Ascending aorta (tissue), 2 donors: ENCODE results near the gene NAV2. TPM values are rescaled to one million over a fixed set of nuclear protein-coding genes. Genes with fewer than 3 reads are reported as not detected.

Experiments
- DNase-seq, 2 donors: peaks; one replicate each; pipeline ENCODE4 v3.0.0-alpha.2; 2019; ENCODE audit warnings: low spot score in 2 of 2
- H3K27ac ChIP-seq, 2 donors: fragments of 200-600 bp; sonication (generic); one replicate each; pipeline ENCODE4 v1.5.1; 2016 to 2017; ENCODE audit warnings: mild to moderate bottlenecking in 1 of 2
- H3K27me3 ChIP-seq: fragments of 200-600 bp; sonication (generic); one replicate; pipeline ENCODE4 v1.5.1; 2017
- H3K36me3 ChIP-seq, 2 donors: fragments of 200-600 bp; sonication (generic); one replicate each; pipeline ENCODE4 v1.5.1; 2016
- H3K4me1 ChIP-seq, 2 donors: fragments of 200-600 bp; sonication (generic); one replicate each; pipeline ENCODE4 v1.5.1; 2016 to 2017; ENCODE audit warnings: mild to moderate bottlenecking in 1 of 2
- H3K4me3 ChIP-seq, 2 donors: fragments of 200-600 bp; sonication (generic); one replicate each; pipeline ENCODE4 v1.5.1; 2016 to 2017; ENCODE audit warnings: mild to moderate bottlenecking in 1 of 2
- H3K9me3 ChIP-seq, 2 donors: fragments of 200-600 bp; sonication (generic); one replicate each; pipeline ENCODE4 v1.5.1; 2016
- intact Hi-C: fragments of 100-400 bp; cut with DNase I; formaldehyde crosslinking; loops from one replicate; pipeline ENCODE4 v1.15.1; 2023
- total RNA-seq: library from RNA; depleted of rRNA; stranded (reverse); fragments of >200 nt; gene quantifications from one replicate; pipeline ENCODE4 v1.1.0, GENCODE V29; 2016
- TF ChIP-seq, protein P1 (sequence below), 3 experiments: fragments of 200-600 bp in 2 of 3; fragments of 450-650 bp in 1 of 3; sonication (generic) in 2 of 3; IDR thresholded peaks; one replicate each; pipeline ENCODE4 v1.5.1; 2016 to 2019; ENCODE audit warnings: antibody characterized with exemption in 3 of 3, mild to moderate bottlenecking in 1 of 3, moderate library complexity in 1 of 3

NAV2 gene
- total RNA-seq, 1 donor from 2014 or later = 62.6 TPM

GRCh38 chr11:20099527-20099926 is 386.9 kb downstream of the NAV2 start:
- H3K27ac ChIP-seq = peak overlapping the region; percentile 2 to 88
- intact Hi-C loops = no loop called here
- peaks cover 73 to 97% of the 10 kb centered on the region in 2 donors for H3K36me3 ChIP-seq
- DNase-seq = no peak
- no peaks in the 10 kb centered on the region for H3K27me3 ChIP-seq
- H3K4me3 ChIP-seq = no peak overlapping the region
- TF ChIP-seq, protein P1, sequence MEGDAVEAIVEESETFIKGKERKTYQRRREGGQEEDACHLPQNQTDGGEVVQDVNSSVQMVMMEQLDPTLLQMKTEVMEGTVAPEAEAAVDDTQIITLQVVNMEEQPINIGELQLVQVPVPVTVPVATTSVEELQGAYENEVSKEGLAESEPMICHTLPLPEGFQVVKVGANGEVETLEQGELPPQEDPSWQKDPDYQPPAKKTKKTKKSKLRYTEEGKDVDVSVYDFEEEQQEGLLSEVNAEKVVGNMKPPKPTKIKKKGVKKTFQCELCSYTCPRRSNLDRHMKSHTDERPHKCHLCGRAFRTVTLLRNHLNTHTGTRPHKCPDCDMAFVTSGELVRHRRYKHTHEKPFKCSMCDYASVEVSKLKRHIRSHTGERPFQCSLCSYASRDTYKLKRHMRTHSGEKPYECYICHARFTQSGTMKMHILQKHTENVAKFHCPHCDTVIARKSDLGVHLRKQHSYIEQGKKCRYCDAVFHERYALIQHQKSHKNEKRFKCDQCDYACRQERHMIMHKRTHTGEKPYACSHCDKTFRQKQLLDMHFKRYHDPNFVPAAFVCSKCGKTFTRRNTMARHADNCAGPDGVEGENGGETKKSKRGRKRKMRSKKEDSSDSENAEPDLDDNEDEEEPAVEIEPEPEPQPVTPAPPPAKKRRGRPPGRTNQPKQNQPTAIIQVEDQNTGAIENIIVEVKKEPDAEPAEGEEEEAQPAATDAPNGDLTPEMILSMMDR (IDR thresholded peaks at IDR 0.05) = no peak
- peaks cover 3 to 34% of the 10 kb centered on the region in 2 donors for H3K4me1 ChIP-seq
- no peaks in the 10 kb centered on the region for H3K9me3 ChIP-seq

DNA sequence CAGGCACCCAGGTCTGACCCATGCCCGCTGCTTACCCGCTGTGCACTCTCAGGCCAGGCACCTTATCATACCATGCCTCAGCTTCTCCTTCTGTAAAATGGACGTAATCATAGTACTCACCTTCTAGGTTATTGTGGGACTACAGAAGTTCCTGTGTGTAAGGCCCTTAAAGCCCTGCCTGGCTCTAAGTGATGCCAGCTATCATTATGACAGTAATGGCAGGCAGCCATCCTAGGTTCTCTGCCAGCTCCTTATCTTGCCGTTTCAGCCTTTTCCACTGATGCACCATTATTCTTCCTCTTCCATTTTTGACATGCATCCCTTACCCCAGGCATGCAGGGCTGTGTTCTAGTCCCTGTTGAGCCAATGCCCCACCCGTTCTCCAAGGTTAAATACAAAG is 389.8 kb downstream of the NAV2 start:
- Histone ChIP-seq H3K9me3 (no peaks in the 10 kb centered on the region), H3K27ac (peak overlapping the region in 1 of 2 donors; percentile 39), H3K27me3 (no peaks in the 10 kb centered on the region), H3K4me3 (no peak overlapping the region), H3K36me3 (peaks cover 74 to 88% of the 10 kb centered on the region in 2 donors), H3K4me1 (peaks cover 0 to 17% of the 10 kb centered on the region in 2 donors)
- intact Hi-C loops = no loop called here
- TF ChIP-seq, protein P1 (IDR thresholded peaks at IDR 0.05) = no peak
- no peak for DNase-seq

DNA sequence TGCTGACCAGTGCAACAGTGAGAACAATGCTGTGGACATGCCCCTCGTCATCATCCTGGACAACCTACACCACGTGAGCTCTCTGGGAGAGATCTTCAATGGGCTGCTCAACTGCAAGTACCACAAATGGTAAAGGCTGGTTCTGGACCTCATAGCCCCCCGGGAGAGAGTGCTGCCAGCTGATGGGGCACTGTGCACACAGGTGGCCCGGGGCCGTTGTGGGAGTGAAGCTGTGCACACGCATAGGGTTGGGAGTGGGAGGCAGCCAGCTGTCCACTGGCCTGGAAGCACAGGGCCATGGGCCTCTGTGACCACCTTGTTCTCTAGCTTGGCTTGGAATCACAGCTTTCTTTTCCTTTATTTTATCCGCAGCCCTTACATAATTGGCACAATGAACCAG is 390.6 kb downstream of the NAV2 start:
- intact Hi-C loops = no loop called here
- TF ChIP-seq, protein P1 (IDR thresholded peaks at IDR 0.05) = no peak
- DNase-seq = no peak
- Histone ChIP-seq H3K4me3 (no peak overlapping the region), H3K27me3 (no peaks in the 10 kb centered on the region), H3K4me1 (peaks cover 0 to 15% of the 10 kb centered on the region in 2 donors), H3K9me3 (no peaks in the 10 kb centered on the region), H3K36me3 (peaks cover 77 to 88% of the 10 kb centered on the region in 2 donors), H3K27ac (peak overlapping the region in 1 of 2 donors; percentile 1)

- Histone ChIP-seq H3K4me1 (peaks cover 0 to 11% of the 10 kb centered on the region in 2 donors), H3K27me3 (no peaks in the 10 kb centered on the region), H3K9me3 (no peaks in the 10 kb centered on the region), H3K27ac (no peak overlapping the region), H3K36me3 (peaks cover 82 to 88% of the 10 kb centered on the region in 2 donors), H3K4me3 (no peak overlapping the region)
- no peak for DNase-seq
- TF ChIP-seq, protein P1 (IDR thresholded peaks at IDR 0.05) = no peak
- intact Hi-C loops = no loop called here
Observed at GRCh38 chr11:20105427-20105826, 392.8 kb downstream of the NAV2 start.

- TF ChIP-seq, protein P1 (IDR thresholded peaks at IDR 0.05) = no peak
- Histone ChIP-seq H3K27ac (peak overlapping the region; percentile 73 to 85), H3K9me3 (no peaks in the 10 kb centered on the region), H3K27me3 (no peaks in the 10 kb centered on the region), H3K4me3 (no peak overlapping the region), H3K36me3 (peaks cover 50 to 63% of the 10 kb centered on the region in 2 donors), H3K4me1 (peaks cover 20 to 46% of the 10 kb centered on the region in 2 donors)
- intact Hi-C loops = loop anchor here (2.0 to 10.0 kb wide), 5 partner anchors 13 to 545 kb away; no protein-coding TSS in a partner anchor
- DNase-seq = no peak
Observed at GRCh38 chr11:20109731-20110445, 397.3 kb downstream of the NAV2 start.
